K562 (cell line): ENCODE measurements around the gene WDR18. TPM values are rescaled to one million over a fixed set of nuclear protein-coding genes. Genes with fewer than 3 reads are reported as not detected.

ENCODE experiments used
- DIDO1 ChIP-seq: fragments of 450-650 bp; IDR thresholded peaks from 2 replicates; pipeline ENCODE4 v1.6.1; 2016; ENCODE audit warnings: low read depth, missing biosample characterization, missing genetic modification characterization
- FOXP1 ChIP-seq: sonication (generic); formaldehyde crosslinking; IDR thresholded peaks from 2 replicates; pipeline ENCODE4 v1.8.0; 2022; ENCODE audit warnings: mild to moderate bottlenecking, missing genetic modification reagents
- GATAD2B ChIP-seq: fragments of 450-650 bp; IDR thresholded peaks from 2 replicates; pipeline ENCODE4 v1.6.1; 2017; ENCODE audit warnings: mild to moderate bottlenecking, borderline replicate concordance
- KDM4B ChIP-seq, 2 experiments: fragments of 450-650 bp in 1 of 2; sonication (generic) in 1 of 2; IDR thresholded peaks; 2 replicates each; pipeline ENCODE4 v1.6.1; 2016 to 2017; ENCODE audit warnings: borderline replicate concordance in 2 of 2, antibody characterized with exemption in 1 of 2, low read depth in 1 of 2, mild to moderate bottlenecking in 1 of 2
- MCM7 ChIP-seq, 2 experiments: fragments of 450-650 bp; IDR thresholded peaks; 2 replicates each; pipeline ENCODE4 v1.6.1; 2016 to 2018
- MIER1 ChIP-seq: fragments of 450-650 bp; IDR thresholded peaks from 2 replicates; pipeline ENCODE4 v1.6.1; 2016; ENCODE audit warnings: antibody characterized with exemption, mild to moderate bottlenecking, low read depth
- PHB2 ChIP-seq: fragments of 450-650 bp; IDR thresholded peaks from 2 replicates; pipeline ENCODE4 v1.6.1; 2017; ENCODE audit warnings: low read depth
- RFX5 ChIP-seq: IDR thresholded peaks from 2 replicates; pipeline ENCODE4 v1.6.1; 2011; ENCODE audit warnings: low read depth, mild to moderate bottlenecking, improper control_type of control experiment, low read length
- TBL1XR1 ChIP-seq, 2 experiments: IDR thresholded peaks; 2 replicates each; pipeline ENCODE4 v1.6.1; 2012; ENCODE audit warnings: improper control_type of control experiment in 2 of 2, low read length in 2 of 2, mild to moderate bottlenecking in 1 of 2
- ZNF518B ChIP-seq: fragments of 250-450 bp; sonication (Bioruptor Pico); IDR thresholded peaks from 2 replicates; pipeline ENCODE4 v1.5.0; 2021; ENCODE audit warnings: mild to moderate bottlenecking, moderate library complexity
- polyA plus RNA-seq, 8 experiments: library from polyadenylated mRNA; depleted of rRNA in 4 of 8; stranded (reverse) in 5 of 8; unstranded in 3 of 8; fragments of >200 nt; fragmentation: Nextera tagmentation in 2 of 8; fragmentation: Illumina TruSeq in 1 of 8; extraction: Ambion mirVana in 2 of 8; extraction: Trizol in 1 of 8; gene quantifications; 2 replicates each; pipeline versions ENCODE4 v1.2.1 to v1.2.3, GENCODE V29; 2011 to 2014; ENCODE audit warnings: inconsistent platforms in 1 of 8, missing spikeins in 1 of 8
- total RNA-seq, 7 experiments: library from RNA; depleted of rRNA in 6 of 7; stranded (reverse); fragments of >200 nt in 6 of 7; fragmentation: Illumina TruSeq in 2 of 7; extraction: Trizol in 2 of 7; gene quantifications; 2 replicates each; pipeline versions ENCODE4 v1.2.1 to v1.2.3, GENCODE V29; 2011 to 2021; ENCODE audit warnings: low replicate concordance in 1 of 7
- TF ChIP-seq, protein P1 (sequence below): sonication (generic); formaldehyde crosslinking; IDR thresholded peaks from 2 replicates; pipeline ENCODE4 v1.8.1; 2023; ENCODE audit warnings: mild to moderate bottlenecking, missing genetic modification reagents
- TF ChIP-seq, protein P2 (sequence below): IDR thresholded peaks from 3 replicates; pipeline ENCODE4 v1.6.1; 2011; ENCODE audit warnings: borderline replicate concordance, mild to moderate bottlenecking, moderate library complexity; ENCODE audit not compliant: insufficient read length; ENCODE audit errors: extremely low read depth
- TF ChIP-seq, protein P3 (sequence below): fragments of 250-450 bp; sonication (Bioruptor Pico); IDR thresholded peaks from 2 replicates; pipeline ENCODE4 v1.8.0; 2022; ENCODE audit warnings: inconsistent platforms
- TF ChIP-seq, protein P4 (sequence below): fragments of 450-650 bp; IDR thresholded peaks from 2 replicates; pipeline ENCODE4 v1.6.1; 2016; ENCODE audit warnings: antibody characterized with exemption

The WDR18 gene
- total and polyA plus RNA-seq, 9 of the 15 experiments (the other 6 are each of a cell fraction or from before 2014, with no cell fraction given) = 0.65 to 181 (median 30.1) TPM

DNA sequence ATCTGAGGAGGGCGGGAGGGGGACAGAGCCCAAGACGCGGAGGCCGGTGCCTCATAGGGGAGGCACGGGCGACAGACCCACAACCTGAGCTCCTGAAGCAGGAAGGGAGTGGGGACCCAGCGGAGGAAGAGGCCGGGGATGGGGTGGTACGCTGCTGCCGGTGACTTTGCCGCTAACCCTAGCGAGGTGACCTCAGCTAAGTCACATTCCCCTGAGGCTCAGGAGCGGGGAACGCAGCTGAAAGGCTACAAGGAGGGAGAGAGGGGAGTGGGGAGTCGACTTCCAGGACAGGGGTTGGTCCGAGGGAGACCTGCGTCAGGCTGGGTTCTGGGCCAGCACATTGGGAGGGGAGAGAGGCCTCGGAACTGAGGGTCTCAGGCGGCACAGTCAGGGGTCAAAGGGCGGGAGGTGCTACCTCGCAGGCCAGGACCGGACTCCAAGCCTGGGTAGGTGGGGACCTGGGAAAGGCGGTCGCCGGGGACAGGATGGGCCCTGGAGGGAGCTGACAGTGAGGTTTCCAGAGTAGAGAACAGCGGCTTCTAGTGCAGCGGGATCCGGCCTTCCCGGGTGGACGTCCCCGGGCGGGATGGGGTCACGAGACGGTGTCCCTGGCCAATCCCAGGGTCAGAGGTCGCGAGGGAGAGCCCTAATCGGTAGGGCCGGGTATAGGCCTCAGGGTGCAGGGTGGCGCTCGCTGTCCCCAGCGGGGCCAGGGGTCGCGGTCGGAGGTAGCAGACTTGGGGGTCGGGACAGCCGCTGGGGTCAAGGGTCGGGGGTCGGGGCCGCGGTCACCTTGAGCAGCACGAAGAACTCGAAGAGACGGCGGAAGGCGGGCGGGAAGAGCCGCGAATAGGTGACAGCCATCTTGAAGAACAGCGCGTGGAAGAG is 36.1 kb downstream of the WDR18 start (continued):
- TF ChIP-seq, protein P1, sequence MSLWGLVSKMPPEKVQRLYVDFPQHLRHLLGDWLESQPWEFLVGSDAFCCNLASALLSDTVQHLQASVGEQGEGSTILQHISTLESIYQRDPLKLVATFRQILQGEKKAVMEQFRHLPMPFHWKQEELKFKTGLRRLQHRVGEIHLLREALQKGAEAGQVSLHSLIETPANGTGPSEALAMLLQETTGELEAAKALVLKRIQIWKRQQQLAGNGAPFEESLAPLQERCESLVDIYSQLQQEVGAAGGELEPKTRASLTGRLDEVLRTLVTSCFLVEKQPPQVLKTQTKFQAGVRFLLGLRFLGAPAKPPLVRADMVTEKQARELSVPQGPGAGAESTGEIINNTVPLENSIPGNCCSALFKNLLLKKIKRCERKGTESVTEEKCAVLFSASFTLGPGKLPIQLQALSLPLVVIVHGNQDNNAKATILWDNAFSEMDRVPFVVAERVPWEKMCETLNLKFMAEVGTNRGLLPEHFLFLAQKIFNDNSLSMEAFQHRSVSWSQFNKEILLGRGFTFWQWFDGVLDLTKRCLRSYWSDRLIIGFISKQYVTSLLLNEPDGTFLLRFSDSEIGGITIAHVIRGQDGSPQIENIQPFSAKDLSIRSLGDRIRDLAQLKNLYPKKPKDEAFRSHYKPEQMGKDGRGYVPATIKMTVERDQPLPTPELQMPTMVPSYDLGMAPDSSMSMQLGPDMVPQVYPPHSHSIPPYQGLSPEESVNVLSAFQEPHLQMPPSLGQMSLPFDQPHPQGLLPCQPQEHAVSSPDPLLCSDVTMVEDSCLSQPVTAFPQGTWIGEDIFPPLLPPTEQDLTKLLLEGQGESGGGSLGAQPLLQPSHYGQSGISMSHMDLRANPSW = no peak
- TF ChIP-seq KDM4B (IDR thresholded peaks at IDR 0.05; ENCODE audit: borderline replicate concordance in 2 of 2, low read depth in 1 of 2) = no peak
- TF ChIP-seq DIDO1 (tag) = no peak
- no peak for TF ChIP-seq MIER1
- TF ChIP-seq, protein P2, sequence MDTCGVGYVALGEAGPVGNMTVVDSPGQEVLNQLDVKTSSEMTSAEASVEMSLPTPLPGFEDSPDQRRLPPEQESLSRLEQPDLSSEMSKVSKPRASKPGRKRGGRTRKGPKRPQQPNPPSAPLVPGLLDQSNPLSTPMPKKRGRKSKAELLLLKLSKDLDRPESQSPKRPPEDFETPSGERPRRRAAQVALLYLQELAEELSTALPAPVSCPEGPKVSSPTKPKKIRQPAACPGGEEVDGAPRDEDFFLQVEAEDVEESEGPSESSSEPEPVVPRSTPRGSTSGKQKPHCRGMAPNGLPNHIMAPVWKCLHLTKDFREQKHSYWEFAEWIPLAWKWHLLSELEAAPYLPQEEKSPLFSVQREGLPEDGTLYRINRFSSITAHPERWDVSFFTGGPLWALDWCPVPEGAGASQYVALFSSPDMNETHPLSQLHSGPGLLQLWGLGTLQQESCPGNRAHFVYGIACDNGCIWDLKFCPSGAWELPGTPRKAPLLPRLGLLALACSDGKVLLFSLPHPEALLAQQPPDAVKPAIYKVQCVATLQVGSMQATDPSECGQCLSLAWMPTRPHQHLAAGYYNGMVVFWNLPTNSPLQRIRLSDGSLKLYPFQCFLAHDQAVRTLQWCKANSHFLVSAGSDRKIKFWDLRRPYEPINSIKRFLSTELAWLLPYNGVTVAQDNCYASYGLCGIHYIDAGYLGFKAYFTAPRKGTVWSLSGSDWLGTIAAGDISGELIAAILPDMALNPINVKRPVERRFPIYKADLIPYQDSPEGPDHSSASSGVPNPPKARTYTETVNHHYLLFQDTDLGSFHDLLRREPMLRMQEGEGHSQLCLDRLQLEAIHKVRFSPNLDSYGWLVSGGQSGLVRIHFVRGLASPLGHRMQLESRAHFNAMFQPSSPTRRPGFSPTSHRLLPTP = no peak
- 0 out of 2 replicates have a peak, but pooled peaks have one; percentile 8 for TF ChIP-seq FOXP1 (CRISPR knock-in tag)
- no peak for TF ChIP-seq RFX5
- TF ChIP-seq PHB2 = no peak
- TF ChIP-seq, protein P3, sequence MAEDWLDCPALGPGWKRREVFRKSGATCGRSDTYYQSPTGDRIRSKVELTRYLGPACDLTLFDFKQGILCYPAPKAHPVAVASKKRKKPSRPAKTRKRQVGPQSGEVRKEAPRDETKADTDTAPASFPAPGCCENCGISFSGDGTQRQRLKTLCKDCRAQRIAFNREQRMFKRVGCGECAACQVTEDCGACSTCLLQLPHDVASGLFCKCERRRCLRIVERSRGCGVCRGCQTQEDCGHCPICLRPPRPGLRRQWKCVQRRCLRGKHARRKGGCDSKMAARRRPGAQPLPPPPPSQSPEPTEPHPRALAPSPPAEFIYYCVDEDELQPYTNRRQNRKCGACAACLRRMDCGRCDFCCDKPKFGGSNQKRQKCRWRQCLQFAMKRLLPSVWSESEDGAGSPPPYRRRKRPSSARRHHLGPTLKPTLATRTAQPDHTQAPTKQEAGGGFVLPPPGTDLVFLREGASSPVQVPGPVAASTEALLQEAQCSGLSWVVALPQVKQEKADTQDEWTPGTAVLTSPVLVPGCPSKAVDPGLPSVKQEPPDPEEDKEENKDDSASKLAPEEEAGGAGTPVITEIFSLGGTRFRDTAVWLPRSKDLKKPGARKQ (CRISPR knock-in tag) = no peak
- TF ChIP-seq GATAD2B = no peak
- no peak for TF ChIP-seq ZNF518B (CRISPR knock-in tag)
- no peak for TF ChIP-seq MCM7 (IDR thresholded peaks at IDR 0.05)
- no peak for TF ChIP-seq TBL1XR1 (IDR thresholded peaks at IDR 0.05; ENCODE audit: low read length in 2 of 2)
- TF ChIP-seq, protein P4, sequence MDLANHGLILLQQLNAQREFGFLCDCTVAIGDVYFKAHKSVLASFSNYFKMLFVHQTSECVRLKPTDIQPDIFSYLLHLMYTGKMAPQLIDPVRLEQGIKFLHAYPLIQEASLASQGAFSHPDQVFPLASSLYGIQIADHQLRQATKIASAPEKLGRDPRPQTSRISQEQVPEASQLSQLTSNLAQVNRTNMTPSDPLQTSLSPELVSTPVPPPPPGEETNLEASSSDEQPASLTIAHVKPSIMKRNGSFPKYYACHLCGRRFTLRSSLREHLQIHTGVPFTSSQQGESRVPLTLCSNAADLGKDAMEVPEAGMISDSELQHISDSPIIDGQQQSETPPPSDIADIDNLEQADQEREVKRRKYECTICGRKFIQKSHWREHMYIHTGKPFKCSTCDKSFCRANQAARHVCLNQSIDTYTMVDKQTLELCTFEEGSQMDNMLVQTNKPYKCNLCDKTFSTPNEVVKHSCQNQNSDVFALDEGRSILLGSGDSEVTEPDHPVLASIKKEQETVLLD = no peak
